ENCODE measurements around the gene OCEL1.

The OCEL1 gene

GRCh38 chr19:17243211-17243829 is 17.3 kb downstream of the OCEL1 start:
- no peak for DNase-seq (ENCODE audit: low spot score)
- TF ChIP-seq, protein P1, sequence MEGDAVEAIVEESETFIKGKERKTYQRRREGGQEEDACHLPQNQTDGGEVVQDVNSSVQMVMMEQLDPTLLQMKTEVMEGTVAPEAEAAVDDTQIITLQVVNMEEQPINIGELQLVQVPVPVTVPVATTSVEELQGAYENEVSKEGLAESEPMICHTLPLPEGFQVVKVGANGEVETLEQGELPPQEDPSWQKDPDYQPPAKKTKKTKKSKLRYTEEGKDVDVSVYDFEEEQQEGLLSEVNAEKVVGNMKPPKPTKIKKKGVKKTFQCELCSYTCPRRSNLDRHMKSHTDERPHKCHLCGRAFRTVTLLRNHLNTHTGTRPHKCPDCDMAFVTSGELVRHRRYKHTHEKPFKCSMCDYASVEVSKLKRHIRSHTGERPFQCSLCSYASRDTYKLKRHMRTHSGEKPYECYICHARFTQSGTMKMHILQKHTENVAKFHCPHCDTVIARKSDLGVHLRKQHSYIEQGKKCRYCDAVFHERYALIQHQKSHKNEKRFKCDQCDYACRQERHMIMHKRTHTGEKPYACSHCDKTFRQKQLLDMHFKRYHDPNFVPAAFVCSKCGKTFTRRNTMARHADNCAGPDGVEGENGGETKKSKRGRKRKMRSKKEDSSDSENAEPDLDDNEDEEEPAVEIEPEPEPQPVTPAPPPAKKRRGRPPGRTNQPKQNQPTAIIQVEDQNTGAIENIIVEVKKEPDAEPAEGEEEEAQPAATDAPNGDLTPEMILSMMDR (IDR thresholded peaks at IDR 0.05; ENCODE audit: extremely low read depth, missing control alignments), result no peak

DNA sequence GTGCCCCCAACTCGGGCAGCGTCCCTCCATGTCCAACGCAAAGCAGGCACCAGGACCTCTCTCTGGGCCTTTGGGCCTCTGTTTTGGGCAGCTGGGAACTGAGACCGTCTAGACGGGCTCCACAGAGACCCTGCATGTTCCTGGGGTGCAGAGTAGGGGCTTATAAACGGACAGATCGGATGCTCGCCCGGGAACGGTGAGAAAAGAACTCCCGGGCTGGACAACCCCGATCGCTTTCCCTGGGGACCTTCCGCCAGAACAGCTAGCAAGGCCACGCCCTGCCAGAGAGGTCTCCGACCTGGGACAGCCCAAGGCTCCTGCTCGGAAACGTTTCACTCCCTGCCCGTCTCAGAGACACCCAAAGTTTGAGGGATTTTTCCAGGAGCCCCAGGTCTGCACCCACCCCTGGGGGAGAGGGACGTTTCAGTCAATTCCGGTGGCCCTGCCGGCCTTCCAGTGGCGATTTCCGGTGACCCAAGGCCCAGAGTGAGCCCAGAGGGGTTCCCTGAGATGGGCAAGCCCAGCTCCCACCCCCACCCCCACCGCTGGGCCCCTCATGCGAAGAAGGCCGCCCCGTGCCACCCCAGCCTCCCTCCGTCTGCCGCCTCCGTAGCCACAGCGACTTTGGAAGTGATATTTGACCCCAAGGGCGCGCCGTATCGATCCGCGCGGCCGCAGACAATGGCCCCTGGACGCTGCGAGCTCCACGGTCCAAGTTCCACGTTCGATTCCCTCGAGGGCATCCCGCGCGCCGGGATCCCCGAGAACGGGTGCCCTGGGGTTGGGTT is 18.0 kb downstream of the OCEL1 start:
- DNase-seq (ENCODE audit: low spot score), result no peak
- TF ChIP-seq, protein P1 (IDR thresholded peaks at IDR 0.05; ENCODE audit: extremely low read depth, missing control alignments), result no peak

DNA sequence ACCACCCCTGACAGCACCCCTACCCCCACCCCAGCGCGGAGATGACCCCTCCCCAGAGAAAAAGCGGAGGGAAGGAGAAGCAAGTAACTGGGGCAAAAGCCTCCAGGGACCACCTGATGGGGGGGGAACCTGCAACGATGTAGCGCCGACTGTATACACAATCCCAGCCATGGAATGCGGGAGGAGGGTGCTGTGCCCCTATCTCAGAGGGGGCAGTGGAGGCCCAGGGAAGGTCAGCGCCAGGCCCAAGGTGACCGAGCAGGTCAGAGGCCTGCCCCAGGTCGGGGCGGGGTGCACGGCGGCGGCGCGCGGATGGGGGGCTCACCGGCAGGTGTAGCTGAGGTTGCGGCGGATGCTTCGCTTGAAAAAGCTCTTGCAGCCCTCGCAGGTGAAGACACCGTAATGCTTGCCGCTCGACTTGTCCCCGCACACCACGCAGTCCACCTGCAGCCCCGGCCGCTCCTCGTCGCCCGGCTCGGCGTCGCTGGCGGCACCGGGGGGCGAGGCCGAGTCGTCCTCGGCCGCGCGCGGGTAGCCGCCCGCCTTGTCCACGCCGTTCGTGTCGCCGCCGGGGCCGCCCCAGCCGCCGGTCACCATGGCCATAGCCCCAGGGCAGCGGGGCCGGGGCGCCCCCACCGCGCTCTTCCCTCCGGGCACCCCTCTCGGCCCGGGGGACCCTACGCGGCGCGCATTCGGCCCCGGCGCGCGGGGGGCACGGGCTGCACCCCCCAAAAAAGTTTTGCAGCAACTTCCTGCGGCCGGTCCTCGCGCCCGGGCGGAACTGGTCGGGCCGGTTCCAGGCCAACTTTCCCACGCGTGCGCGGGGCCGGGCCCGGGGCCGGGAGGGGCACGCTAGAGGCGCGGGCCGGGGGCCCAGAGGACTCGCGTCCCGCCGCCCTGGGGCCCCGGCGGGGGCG is 18.9 kb downstream of the OCEL1 start:
- DNase-seq (ENCODE audit: low spot score), result no peak
- TF ChIP-seq, protein P1 (IDR thresholded peaks at IDR 0.05; ENCODE audit: extremely low read depth, missing control alignments), result no peak

GRCh38 chr19:17245535-17245984 is 19.5 kb downstream of the OCEL1 start, which contains the start of gene NR2F6:
Gene NR2F6 (minus strand): TSS chr19:17245919. CDS start chr19:17245220, 699 bp downstream.
- TF ChIP-seq, protein P1 (IDR thresholded peaks at IDR 0.05; ENCODE audit: extremely low read depth, missing control alignments), result no peak
- DNase-seq (ENCODE audit: low spot score), result no peak

- TF ChIP-seq, protein P1 (IDR thresholded peaks at IDR 0.05; ENCODE audit: extremely low read depth, missing control alignments), result no peak
- DNase-seq (ENCODE audit: low spot score), result no peak
Measured at GRCh38 chr19:17246681-17247425, 20.8 kb downstream of the OCEL1 start.

DNA sequence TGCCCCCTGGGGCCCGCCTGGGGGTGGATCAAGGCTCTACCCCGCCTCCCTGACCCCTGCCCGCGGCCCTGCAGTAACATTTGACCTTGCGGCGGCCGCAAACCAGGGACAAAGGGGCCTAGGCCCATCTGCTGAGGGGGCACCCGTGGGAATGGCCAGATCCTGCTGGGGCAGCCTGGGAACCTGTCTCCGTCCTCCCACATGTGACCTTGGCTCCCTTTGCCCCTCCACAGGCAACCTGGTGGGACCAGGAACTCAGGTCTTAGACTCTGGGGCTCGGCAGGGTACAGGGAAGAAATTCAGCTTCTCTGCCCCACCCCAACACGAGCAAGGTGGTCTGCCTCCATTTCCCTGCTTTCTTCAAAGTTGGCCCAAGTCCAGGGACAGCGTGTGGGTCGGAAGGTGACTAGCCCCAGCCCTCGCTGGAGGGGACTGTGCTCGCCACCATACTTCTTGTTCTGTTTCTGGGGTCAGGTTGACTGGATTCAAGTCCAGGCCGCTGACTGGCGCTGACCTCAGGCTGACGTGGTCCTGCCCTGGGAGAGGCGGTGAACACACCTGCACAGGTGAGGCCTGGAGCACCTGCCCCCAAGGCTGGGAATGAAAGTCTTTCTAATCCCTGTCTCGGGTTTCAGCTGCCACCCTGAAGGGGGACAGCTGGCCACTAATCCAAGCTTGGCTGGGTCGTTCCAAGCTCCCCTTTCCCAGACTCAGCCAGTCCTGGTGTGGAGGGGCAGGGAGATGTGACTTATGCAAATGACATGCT is 22.2 kb downstream of the OCEL1 start:
- DNase-seq (ENCODE audit: low spot score), result no peak
- TF ChIP-seq, protein P1 (IDR thresholded peaks at IDR 0.05; ENCODE audit: extremely low read depth, missing control alignments), result no peak

Data from GM20000 (cell line).